ENCODE results near the gene LRRC71.

LRRC71 gene

DNA sequence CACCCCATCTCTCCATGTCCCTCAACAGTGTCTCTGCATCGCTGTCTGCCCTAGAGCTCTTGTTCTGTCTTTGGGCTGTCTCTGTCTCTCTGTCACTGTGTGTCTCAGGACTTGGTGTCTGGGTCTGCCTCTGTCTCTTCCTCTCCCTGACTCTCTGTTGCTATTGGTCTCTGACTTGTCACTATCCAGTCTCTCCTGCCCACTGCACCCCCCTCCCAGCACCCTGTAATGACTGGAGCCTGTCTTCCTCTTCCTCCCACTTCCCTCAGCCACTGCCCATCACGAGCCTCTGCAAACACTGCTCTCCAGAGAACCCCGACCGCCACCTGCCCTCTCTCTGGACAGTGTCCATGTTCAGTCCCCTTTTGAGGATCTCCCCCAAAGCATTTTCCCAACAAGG, 14.8 kb upstream of the LRRC71 start:
- TF ChIP-seq, protein P1, sequence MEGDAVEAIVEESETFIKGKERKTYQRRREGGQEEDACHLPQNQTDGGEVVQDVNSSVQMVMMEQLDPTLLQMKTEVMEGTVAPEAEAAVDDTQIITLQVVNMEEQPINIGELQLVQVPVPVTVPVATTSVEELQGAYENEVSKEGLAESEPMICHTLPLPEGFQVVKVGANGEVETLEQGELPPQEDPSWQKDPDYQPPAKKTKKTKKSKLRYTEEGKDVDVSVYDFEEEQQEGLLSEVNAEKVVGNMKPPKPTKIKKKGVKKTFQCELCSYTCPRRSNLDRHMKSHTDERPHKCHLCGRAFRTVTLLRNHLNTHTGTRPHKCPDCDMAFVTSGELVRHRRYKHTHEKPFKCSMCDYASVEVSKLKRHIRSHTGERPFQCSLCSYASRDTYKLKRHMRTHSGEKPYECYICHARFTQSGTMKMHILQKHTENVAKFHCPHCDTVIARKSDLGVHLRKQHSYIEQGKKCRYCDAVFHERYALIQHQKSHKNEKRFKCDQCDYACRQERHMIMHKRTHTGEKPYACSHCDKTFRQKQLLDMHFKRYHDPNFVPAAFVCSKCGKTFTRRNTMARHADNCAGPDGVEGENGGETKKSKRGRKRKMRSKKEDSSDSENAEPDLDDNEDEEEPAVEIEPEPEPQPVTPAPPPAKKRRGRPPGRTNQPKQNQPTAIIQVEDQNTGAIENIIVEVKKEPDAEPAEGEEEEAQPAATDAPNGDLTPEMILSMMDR (IDR thresholded peaks at IDR 0.05; ENCODE audit: low read depth, low read length), result no peak
- no peak for TF ChIP-seq EZH2phosphoT487 (IDR thresholded peaks at IDR 0.05; ENCODE audit: low read depth)
- no peak overlapping the region for H3K4me2 ChIP-seq (ENCODE audit: low read length)
- H3K4me1 ChIP-seq (ENCODE audit: low read length), result peaks cover 14% of the 10 kb centered on the region; the same call in 1 of the 2 replicates
- no peaks in the 10 kb centered on the region for H3K9me3 ChIP-seq (ENCODE audit: insufficient read depth, low read length)
- H3K4me3 ChIP-seq (ENCODE audit: low read length), result no peak overlapping the region
- peaks cover 10% of the 10 kb centered on the region for H3K27me3 ChIP-seq (ENCODE audit: low read depth, low read length)
- H4K20me1 ChIP-seq (ENCODE audit: insufficient read depth, low read length), result no peaks in the 10 kb centered on the region
- H3K9ac ChIP-seq (ENCODE audit: low read length), result no peak overlapping the region
- H3K36me3 ChIP-seq (replicated peaks; ENCODE audit: low read depth, low read length), result no peaks in the 10 kb centered on the region
- H2AFZ ChIP-seq (ENCODE audit: low read depth, low read length), result no peak overlapping the region
- H3K79me2 ChIP-seq (ENCODE audit: low read length), result no peaks in the 10 kb centered on the region
- H3K27ac ChIP-seq (ENCODE audit: low read length), result no peak overlapping the region

DNA sequence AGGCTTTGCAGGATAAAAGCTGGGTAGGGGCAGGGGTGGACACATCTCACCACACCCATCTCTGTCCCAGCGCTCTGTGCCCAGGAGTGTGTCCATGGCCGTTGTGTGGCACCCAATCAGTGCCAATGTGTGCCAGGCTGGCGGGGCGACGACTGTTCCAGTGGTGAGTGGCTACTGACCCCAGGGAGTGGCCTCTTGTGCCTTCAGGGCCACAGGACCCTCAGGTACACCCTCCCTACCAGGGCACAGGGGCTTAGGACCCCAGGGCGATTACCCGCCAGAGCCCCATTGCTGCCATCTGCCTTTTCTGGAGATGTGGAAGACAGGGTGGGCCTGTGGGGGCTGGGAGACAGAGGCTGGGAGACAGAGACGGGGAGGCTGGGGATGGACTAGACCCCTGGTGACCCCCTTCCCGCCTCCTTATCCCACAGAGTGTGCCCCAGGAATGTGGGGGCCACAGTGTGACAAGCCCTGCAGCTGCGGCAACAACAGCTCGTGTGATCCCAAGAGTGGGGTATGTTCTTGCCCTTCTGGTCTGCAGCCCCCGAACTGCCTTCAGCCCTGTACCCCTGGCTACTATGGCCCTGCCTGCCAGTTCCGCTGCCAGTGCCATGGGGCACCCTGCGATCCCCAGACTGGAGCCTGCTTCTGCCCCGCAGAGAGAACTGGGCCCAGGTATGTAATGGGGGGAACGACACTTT, 14.1 kb upstream of the LRRC71 start:
- peaks cover 10% of the 10 kb centered on the region for H3K27me3 ChIP-seq (ENCODE audit: low read depth, low read length)
- H3K4me2 ChIP-seq (ENCODE audit: low read length), result no peak overlapping the region

DNA sequence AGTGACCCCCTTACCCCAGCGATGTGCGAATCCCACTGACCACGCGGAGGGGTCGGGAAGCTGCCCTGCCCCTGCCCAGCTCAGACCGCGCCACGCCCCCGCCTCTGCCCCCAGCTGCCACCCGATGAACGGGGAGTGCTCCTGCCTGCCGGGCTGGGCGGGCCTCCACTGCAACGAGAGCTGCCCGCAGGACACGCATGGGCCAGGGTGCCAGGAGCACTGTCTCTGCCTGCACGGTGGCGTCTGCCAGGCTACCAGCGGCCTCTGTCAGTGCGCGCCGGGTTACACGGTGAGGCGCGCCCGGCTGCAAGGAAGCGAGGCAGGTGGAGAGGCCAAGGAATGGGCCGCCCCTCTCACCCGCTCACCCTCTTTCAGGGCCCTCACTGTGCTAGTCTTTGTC, 11.9 kb upstream of the LRRC71 start:
- Histone ChIP-seq H2AFZ (ENCODE audit: low read depth, low read length) (no peak overlapping the region), H3K4me1 (ENCODE audit: low read length) (peaks cover 9% of the 10 kb centered on the region; the same call in 1 of the 2 replicates), H4K20me1 (ENCODE audit: insufficient read depth, low read length) (no peaks in the 10 kb centered on the region), H3K9me3 (ENCODE audit: insufficient read depth, low read length) (no peaks in the 10 kb centered on the region), H3K4me2 (ENCODE audit: low read length) (no peak overlapping the region), H3K79me2 (ENCODE audit: low read length) (no peaks in the 10 kb centered on the region), H3K9ac (ENCODE audit: low read length) (no peak overlapping the region), H3K27me3 (ENCODE audit: low read depth, low read length) (peaks cover 4% of the 10 kb centered on the region; the same call in 1 of the 2 replicates), H3K27ac (ENCODE audit: low read length) (no peak overlapping the region), H3K4me3 (ENCODE audit: low read length) (no peak overlapping the region), H3K36me3 (replicated peaks; ENCODE audit: low read depth, low read length) (no peaks in the 10 kb centered on the region)
- TF ChIP-seq, protein P1 (IDR thresholded peaks at IDR 0.05; ENCODE audit: low read depth, low read length), result no peak
- no peak for TF ChIP-seq EZH2phosphoT487 (IDR thresholded peaks at IDR 0.05; ENCODE audit: low read depth)

More for the DNA sequence above, 14.1 kb upstream of the LRRC71 start:
- H3K79me2 ChIP-seq (ENCODE audit: low read length), result no peaks in the 10 kb centered on the region
- no peak overlapping the region for H3K27ac ChIP-seq (ENCODE audit: low read length)
- no peaks in the 10 kb centered on the region for H3K9me3 ChIP-seq (ENCODE audit: insufficient read depth, low read length)
- no peak overlapping the region for H3K9ac ChIP-seq (ENCODE audit: low read length)
- no peak overlapping the region for H3K4me3 ChIP-seq (ENCODE audit: low read length)
- H4K20me1 ChIP-seq (ENCODE audit: insufficient read depth, low read length), result no peaks in the 10 kb centered on the region
- no peak overlapping the region for H2AFZ ChIP-seq (ENCODE audit: low read depth, low read length)
- H3K4me1 ChIP-seq (ENCODE audit: low read length), result peaks cover 14% of the 10 kb centered on the region; the same call in 1 of the 2 replicates
- TF ChIP-seq EZH2phosphoT487 (IDR thresholded peaks at IDR 0.05; ENCODE audit: low read depth), result no peak
- TF ChIP-seq, protein P1 (IDR thresholded peaks at IDR 0.05; ENCODE audit: low read depth, low read length), result no peak
- H3K36me3 ChIP-seq (replicated peaks; ENCODE audit: low read depth, low read length), result no peaks in the 10 kb centered on the region

DNA sequence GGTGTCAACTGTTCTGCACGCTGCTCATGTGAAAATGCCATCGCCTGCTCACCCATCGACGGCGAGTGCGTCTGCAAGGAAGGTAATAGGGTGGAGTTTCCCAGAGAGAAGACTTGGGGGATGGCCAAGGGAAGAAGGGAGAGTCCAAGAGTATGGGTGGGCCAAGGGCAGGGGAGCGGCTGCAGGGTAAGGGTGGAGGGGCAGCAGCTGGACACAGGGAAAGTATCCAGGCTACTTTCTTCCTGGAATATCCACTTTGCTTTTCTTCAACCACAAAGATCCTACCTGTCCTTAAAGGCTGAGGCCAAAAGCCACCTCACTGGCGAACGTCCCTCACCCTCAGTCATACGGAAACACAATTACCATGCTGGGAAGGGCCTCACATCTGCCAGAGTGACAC, 11.5 kb upstream of the LRRC71 start:
- H3K27me3 ChIP-seq (ENCODE audit: low read depth, low read length), result peaks cover 4% of the 10 kb centered on the region; the same call in 1 of the 2 replicates
- H3K27ac ChIP-seq (ENCODE audit: low read length), result no peak overlapping the region
- H3K9ac ChIP-seq (ENCODE audit: low read length), result no peak overlapping the region
- H2AFZ ChIP-seq (ENCODE audit: low read depth, low read length), result no peak overlapping the region
- H3K36me3 ChIP-seq (replicated peaks; ENCODE audit: low read depth, low read length), result no peaks in the 10 kb centered on the region
- no peaks in the 10 kb centered on the region for H4K20me1 ChIP-seq (ENCODE audit: insufficient read depth, low read length)
- H3K4me3 ChIP-seq (ENCODE audit: low read length), result no peak overlapping the region
- no peaks in the 10 kb centered on the region for H3K79me2 ChIP-seq (ENCODE audit: low read length)
- TF ChIP-seq EZH2phosphoT487 (IDR thresholded peaks at IDR 0.05; ENCODE audit: low read depth), result no peak
- TF ChIP-seq, protein P1 (IDR thresholded peaks at IDR 0.05; ENCODE audit: low read depth, low read length), result no peak
- H3K4me1 ChIP-seq (ENCODE audit: low read length), result peaks cover 9% of the 10 kb centered on the region; the same call in 1 of the 2 replicates
- no peaks in the 10 kb centered on the region for H3K9me3 ChIP-seq (ENCODE audit: insufficient read depth, low read length)
- no peak overlapping the region for H3K4me2 ChIP-seq (ENCODE audit: low read length)
